Measurements from ENCODE around the gene REXO1. TPM values are rescaled to one million over a fixed set of nuclear protein-coding genes. Genes with fewer than 3 reads are reported as not detected.
A peak's percentile ranks its signal among the peaks of the same experiment; 100 is the strongest.

Gene REXO1
- total RNA-seq, 1 experiment from 2014 or later, result 25.8 TPM

GRCh38 chr19:1837625-1838105 is 10.6 kb downstream of the REXO1 start:
- no peaks in the 10 kb centered on the region for H3K27me3 ChIP-seq (ENCODE audit: insufficient read depth, low read depth)
- peaks cover 46% of the 10 kb centered on the region for H4K20me1 ChIP-seq (ENCODE audit: insufficient read depth)
- TF ChIP-seq EZH2 (IDR thresholded peaks at IDR 0.05; ENCODE audit: low read depth), result no peak
- peak; percentile 85 for TF ChIP-seq CTCF (conservative IDR thresholded peaks at IDR 0.05)
- intact Hi-C loops (cut with micrococcal nuclease; ENCODE audit: unreplicated experiment), result no loop called here
- no peaks in the 10 kb centered on the region for H3K36me3 ChIP-seq (ENCODE audit: low read depth)
- no peaks in the 10 kb centered on the region for H3K9me3 ChIP-seq (ENCODE audit: insufficient read depth, low read depth)
- H2AFZ ChIP-seq, result no peak overlapping the region
- CTCF ChIA-PET, result interaction anchor here (1.5 kb wide), 1 partner anchor 12 kb away, joined by 4 read pairs; no protein-coding TSS in a partner anchor
- no peak overlapping the region for H3K4me3 ChIP-seq
- no peaks in the 10 kb centered on the region for H3K9me2 ChIP-seq (ENCODE audit: insufficient read depth)
- POLR2A ChIA-PET (ENCODE audit: unreplicated experiment), result no interaction called here
- no peak overlapping the region for H3K4me2 ChIP-seq
- peak in 1 of 2 experiments; percentile 24 for DNase-seq
- no peaks in the 10 kb centered on the region for H3F3A ChIP-seq (ENCODE audit: insufficient read depth, low read depth)
- H3K4me1 ChIP-seq (replicated peaks; ENCODE audit: insufficient read depth), result no peaks in the 10 kb centered on the region
- H3K79me2 ChIP-seq (ENCODE audit: low read depth), result peaks cover 11% of the 10 kb centered on the region
- BruUV-seq (replicated peaks), result no TSS peak
- no peak overlapping the region for H3K27ac ChIP-seq

GRCh38 chr19:1837222-1837565 is 11.1 kb downstream of the REXO1 start:
- no peak for DNase-seq
- POLR2A ChIA-PET (ENCODE audit: unreplicated experiment), result no interaction called here
- H3K36me3 ChIP-seq (ENCODE audit: low read depth), result no peaks in the 10 kb centered on the region
- H3K9me2 ChIP-seq (ENCODE audit: insufficient read depth), result no peaks in the 10 kb centered on the region
- no peaks in the 10 kb centered on the region for H3F3A ChIP-seq (ENCODE audit: insufficient read depth, low read depth)
- H3K4me2 ChIP-seq, result no peak overlapping the region
- no peaks in the 10 kb centered on the region for H3K27me3 ChIP-seq (ENCODE audit: insufficient read depth, low read depth)
- H3K9me3 ChIP-seq (ENCODE audit: insufficient read depth, low read depth), result no peaks in the 10 kb centered on the region
- no peak overlapping the region for H3K4me3 ChIP-seq
- TF ChIP-seq CTCF (conservative IDR thresholded peaks at IDR 0.05) (no peak), EZH2 (IDR thresholded peaks at IDR 0.05; ENCODE audit: low read depth) (no peak)
- H2AFZ ChIP-seq, result no peak overlapping the region
- intact Hi-C loops (cut with micrococcal nuclease; ENCODE audit: unreplicated experiment), result no loop called here
- H3K4me1 ChIP-seq (replicated peaks; ENCODE audit: insufficient read depth), result no peaks in the 10 kb centered on the region
- no peak overlapping the region for H3K27ac ChIP-seq
- peaks cover 7% of the 10 kb centered on the region for H3K79me2 ChIP-seq (ENCODE audit: low read depth)
- peaks cover 41% of the 10 kb centered on the region for H4K20me1 ChIP-seq (ENCODE audit: insufficient read depth)
- BruUV-seq (replicated peaks), result no TSS peak
- CTCF ChIA-PET, result no interaction called here

GRCh38 chr19:1836458-1837221 is 11.6 kb downstream of the REXO1 start:
- POLR2A ChIA-PET (ENCODE audit: unreplicated experiment), result no interaction called here
- Histone ChIP-seq H2AFZ (no peak overlapping the region), H3K4me3 (no peak overlapping the region), H3K4me2 (no peak overlapping the region), H3K27me3 (ENCODE audit: insufficient read depth, low read depth) (no peaks in the 10 kb centered on the region), H3K9me2 (ENCODE audit: insufficient read depth) (no peaks in the 10 kb centered on the region), H3K27ac (no peak overlapping the region), H4K20me1 (ENCODE audit: insufficient read depth) (peaks cover 36% of the 10 kb centered on the region), H3K36me3 (ENCODE audit: low read depth) (no peaks in the 10 kb centered on the region), H3K4me1 (replicated peaks; ENCODE audit: insufficient read depth) (no peaks in the 10 kb centered on the region), H3F3A (ENCODE audit: insufficient read depth, low read depth) (no peaks in the 10 kb centered on the region), H3K9me3 (ENCODE audit: insufficient read depth, low read depth) (no peaks in the 10 kb centered on the region), H3K79me2 (ENCODE audit: low read depth) (peaks cover 5% of the 10 kb centered on the region; the same call in 1 of the 2 replicates)
- BruUV-seq (replicated peaks), result no TSS peak
- CTCF ChIA-PET, result no interaction called here
- intact Hi-C loops (cut with micrococcal nuclease; ENCODE audit: unreplicated experiment), result no loop called here
- TF ChIP-seq CTCF (conservative IDR thresholded peaks at IDR 0.05) (no peak), EZH2 (IDR thresholded peaks at IDR 0.05; ENCODE audit: low read depth) (no peak)
- DNase-seq, result no peak

Data from PC-9 (cell line).